Endothelial cell (in vitro differentiated cells): Measurements from ENCODE around the gene USP13. TPM values are rescaled to one million over a fixed set of nuclear protein-coding genes. Genes with fewer than 3 reads are reported as not detected.
"Not testable (repeated sequence)": the region's sequence is repeated elsewhere in the genome, so short reads cannot be mapped to it uniquely, and the experiment has no call there.

Experiments
- DNase-seq: peaks from one replicate; pipeline ENCODE4 v3.0.0; 2021; ENCODE audit warnings: low spot score
- H3K27ac Mint-ChIP-seq: one replicate; pipeline ENCODE4 v1.8.0; 2021; ENCODE audit warnings: mixed read lengths, inconsistent platforms; ENCODE audit not compliant: unreplicated experiment
- H3K27me3 Mint-ChIP-seq: one replicate; pipeline ENCODE4 v1.8.0; 2021; ENCODE audit warnings: mild to moderate bottlenecking, moderate library complexity, mixed read lengths, inconsistent platforms; ENCODE audit not compliant: unreplicated experiment
- H3K36me3 Mint-ChIP-seq: one replicate; pipeline ENCODE4 v1.8.0; 2021; ENCODE audit warnings: mild to moderate bottlenecking, low read depth, mixed read lengths, inconsistent platforms; ENCODE audit not compliant: unreplicated experiment
- H3K4me1 Mint-ChIP-seq: one replicate; pipeline ENCODE4 v1.8.0; 2021; ENCODE audit warnings: mild to moderate bottlenecking, mixed read lengths, inconsistent platforms; ENCODE audit not compliant: unreplicated experiment
- H3K4me3 Mint-ChIP-seq: one replicate; pipeline ENCODE4 v1.8.0; 2021; ENCODE audit warnings: mild to moderate bottlenecking, mixed read lengths, inconsistent platforms; ENCODE audit not compliant: unreplicated experiment
- H3K9me3 Mint-ChIP-seq: one replicate; pipeline ENCODE4 v1.8.0; 2021; ENCODE audit warnings: mixed read lengths, inconsistent platforms; ENCODE audit not compliant: unreplicated experiment
- CTCF ChIP-seq: fragments of 200-600 bp; sonication (generic); IDR thresholded peaks from one replicate; pipeline ENCODE4 v1.5.0; 2021; ENCODE audit warnings: antibody characterized with exemption; ENCODE audit not compliant: unreplicated experiment
- total RNA-seq: library from RNA; stranded (reverse); fragmentation: NEBNext Ultra II Directional; extraction: Animal tissue kit (Norgen Biotek cat#: 25700); gene quantifications from one replicate; pipeline ENCODE4 v1.2.1, GENCODE V29; 2021; ENCODE audit not compliant: unreplicated experiment

The USP13 gene
- total RNA-seq, 1 donor from 2014 or later: 18.9 TPM

GRCh38 chr3:179642871-179643270 lies 10.0 kb upstream of the USP13 start:
- Mint-ChIP-seq H3K27ac (no peak overlapping the region), H3K9me3 (no peaks in the 10 kb centered on the region), H3K27me3 (no peaks in the 10 kb centered on the region), H3K36me3 (no peaks in the 10 kb centered on the region), H3K4me1 (no peaks in the 10 kb centered on the region), H3K4me3 (no peak overlapping the region)
- no peak for DNase-seq
- no peak for TF ChIP-seq CTCF

GRCh38 chr3:179643837-179644236 lies 9.0 kb upstream of the USP13 start:
- H3K36me3 Mint-ChIP-seq, H3K27me3 Mint-ChIP-seq, H3K27ac Mint-ChIP-seq, H3K4me1 Mint-ChIP-seq, DNase-seq, H3K9me3 Mint-ChIP-seq, H3K4me3 Mint-ChIP-seq: not testable (repeated sequence)

- TF ChIP-seq CTCF: no peak
- H3K4me1 Mint-ChIP-seq: no peaks in the 10 kb centered on the region
- no peaks in the 10 kb centered on the region for H3K9me3 Mint-ChIP-seq
- H3K36me3 Mint-ChIP-seq: no peaks in the 10 kb centered on the region
- no peaks in the 10 kb centered on the region for H3K27me3 Mint-ChIP-seq
- no peak overlapping the region for H3K4me3 Mint-ChIP-seq
- DNase-seq: no peak
- H3K27ac Mint-ChIP-seq: no peak overlapping the region
Measured at GRCh38 chr3:179646177-179646576, 6.7 kb upstream of the USP13 start.

GRCh38 chr3:179651687-179652446 lies 973 bp upstream of the USP13 start:
- Mint-ChIP-seq H3K27ac (peak overlapping the region; percentile 91), H3K27me3 (peaks cover 19% of the 10 kb centered on the region), H3K36me3 (peaks cover 14% of the 10 kb centered on the region), H3K4me1 (peaks cover 23% of the 10 kb centered on the region), H3K4me3 (peak overlapping the region; percentile 95), H3K9me3 (no peaks in the 10 kb centered on the region)
- DNase-seq: no peak
- TF ChIP-seq CTCF: no peak

- H3K9me3 Mint-ChIP-seq: no peaks in the 10 kb centered on the region
- DNase-seq: peak; percentile 66
Measured at GRCh38 chr3:179653096-179653797, 407 bp downstream of the USP13 start.

More at GRCh38 chr3:179653096-179653797, 407 bp downstream of the USP13 start:
- no peak for TF ChIP-seq CTCF
- Mint-ChIP-seq H3K27me3 (peaks cover 19% of the 10 kb centered on the region), H3K27ac (peak overlapping the region; percentile 91), H3K4me3 (peak overlapping the region; percentile 98), H3K36me3 (peaks cover 21% of the 10 kb centered on the region), H3K4me1 (peaks cover 28% of the 10 kb centered on the region)
